ENCODE measurements around the gene CAPZA2. TPM values are rescaled to one million over a fixed set of nuclear protein-coding genes. Genes with fewer than 3 reads are reported as not detected.

Gene CAPZA2
- total and polyA plus RNA-seq, 2 experiments from 2014 or later, result 49.1 to 106 TPM

DNA sequence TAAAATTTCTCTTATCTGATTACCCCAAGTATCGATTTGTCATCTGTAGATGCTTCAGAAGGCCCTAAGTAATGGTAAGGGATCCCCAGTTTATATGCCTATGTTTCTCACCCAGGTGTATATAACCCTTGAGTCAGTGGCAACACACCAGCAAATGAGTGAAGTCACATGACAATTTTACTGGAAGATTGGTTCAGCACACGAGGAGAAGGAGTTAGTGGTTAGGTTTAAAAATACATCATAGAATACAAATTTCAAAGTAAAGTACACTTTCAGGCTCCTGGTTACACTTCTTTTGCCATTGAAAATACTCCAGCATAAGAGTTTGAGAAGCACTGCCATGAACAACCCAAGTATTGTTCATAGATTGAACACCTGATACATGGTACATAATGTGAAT, 29.7 kb upstream of the CAPZA2 start (continued):
- TF ChIP-seq, protein P1, sequence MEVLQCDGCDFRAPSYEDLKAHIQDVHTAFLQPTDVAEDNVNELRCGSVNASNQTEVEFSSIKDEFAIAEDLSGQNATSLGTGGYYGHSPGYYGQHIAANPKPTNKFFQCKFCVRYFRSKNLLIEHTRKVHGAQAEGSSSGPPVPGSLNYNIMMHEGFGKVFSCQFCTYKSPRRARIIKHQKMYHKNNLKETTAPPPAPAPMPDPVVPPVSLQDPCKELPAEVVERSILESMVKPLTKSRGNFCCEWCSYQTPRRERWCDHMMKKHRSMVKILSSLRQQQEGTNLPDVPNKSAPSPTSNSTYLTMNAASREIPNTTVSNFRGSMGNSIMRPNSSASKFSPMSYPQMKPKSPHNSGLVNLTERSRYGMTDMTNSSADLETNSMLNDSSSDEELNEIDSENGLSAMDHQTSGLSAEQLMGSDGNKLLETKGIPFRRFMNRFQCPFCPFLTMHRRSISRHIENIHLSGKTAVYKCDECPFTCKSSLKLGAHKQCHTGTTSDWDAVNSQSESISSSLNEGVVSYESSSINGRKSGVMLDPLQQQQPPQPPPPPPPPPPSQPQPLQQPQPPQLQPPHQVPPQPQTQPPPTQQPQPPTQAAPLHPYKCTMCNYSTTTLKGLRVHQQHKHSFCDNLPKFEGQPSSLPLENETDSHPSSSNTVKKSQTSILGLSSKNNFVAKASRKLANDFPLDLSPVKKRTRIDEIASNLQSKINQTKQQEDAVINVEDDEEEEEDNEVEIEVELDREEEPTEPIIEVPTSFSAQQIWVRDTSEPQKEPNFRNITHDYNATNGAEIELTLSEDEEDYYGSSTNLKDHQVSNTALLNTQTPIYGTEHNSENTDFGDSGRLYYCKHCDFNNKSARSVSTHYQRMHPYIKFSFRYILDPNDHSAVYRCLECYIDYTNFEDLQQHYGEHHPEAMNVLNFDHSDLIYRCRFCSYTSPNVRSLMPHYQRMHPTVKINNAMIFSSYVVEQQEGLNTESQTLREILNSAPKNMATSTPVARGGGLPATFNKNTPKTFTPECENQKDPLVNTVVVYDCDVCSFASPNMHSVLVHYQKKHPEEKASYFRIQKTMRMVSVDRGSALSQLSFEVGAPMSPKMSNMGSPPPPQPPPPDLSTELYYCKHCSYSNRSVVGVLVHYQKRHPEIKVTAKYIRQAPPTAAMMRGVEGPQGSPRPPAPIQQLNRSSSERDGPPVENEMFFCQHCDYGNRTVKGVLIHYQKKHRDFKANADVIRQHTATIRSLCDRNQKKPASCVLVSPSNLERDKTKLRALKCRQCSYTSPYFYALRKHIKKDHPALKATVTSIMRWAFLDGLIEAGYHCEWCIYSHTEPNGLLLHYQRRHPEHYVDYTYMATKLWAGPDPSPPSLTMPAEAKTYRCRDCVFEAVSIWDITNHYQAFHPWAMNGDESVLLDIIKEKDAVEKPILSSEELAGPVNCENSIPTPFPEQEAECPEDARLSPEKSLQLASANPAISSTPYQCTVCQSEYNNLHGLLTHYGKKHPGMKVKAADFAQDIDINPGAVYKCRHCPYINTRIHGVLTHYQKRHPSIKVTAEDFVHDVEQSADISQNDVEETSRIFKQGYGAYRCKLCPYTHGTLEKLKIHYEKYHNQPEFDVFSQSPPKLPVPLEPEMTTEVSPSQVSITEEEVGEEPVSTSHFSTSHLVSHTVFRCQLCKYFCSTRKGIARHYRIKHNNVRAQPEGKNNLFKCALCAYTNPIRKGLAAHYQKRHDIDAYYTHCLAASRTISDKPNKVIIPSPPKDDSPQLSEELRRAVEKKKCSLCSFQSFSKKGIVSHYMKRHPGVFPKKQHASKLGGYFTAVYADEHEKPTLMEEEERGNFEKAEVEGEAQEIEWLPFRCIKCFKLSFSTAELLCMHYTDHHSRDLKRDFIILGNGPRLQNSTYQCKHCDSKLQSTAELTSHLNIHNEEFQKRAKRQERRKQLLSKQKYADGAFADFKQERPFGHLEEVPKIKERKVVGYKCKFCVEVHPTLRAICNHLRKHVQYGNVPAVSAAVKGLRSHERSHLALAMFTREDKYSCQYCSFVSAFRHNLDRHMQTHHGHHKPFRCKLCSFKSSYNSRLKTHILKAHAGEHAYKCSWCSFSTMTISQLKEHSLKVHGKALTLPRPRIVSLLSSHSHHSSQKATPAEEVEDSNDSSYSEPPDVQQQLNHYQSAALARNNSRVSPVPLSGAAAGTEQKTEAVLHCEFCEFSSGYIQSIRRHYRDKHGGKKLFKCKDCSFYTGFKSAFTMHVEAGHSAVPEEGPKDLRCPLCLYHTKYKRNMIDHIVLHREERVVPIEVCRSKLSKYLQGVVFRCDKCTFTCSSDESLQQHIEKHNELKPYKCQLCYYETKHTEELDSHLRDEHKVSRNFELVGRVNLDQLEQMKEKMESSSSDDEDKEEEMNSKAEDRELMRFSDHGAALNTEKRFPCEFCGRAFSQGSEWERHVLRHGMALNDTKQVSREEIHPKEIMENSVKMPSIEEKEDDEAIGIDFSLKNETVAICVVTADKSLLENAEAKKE (CRISPR knock-in tag; IDR thresholded peaks at IDR 0.05), result no peak
- no peak for TF ChIP-seq ZNF331 (CRISPR knock-in tag; IDR thresholded peaks at IDR 0.05; ENCODE audit: low read depth)

DNA sequence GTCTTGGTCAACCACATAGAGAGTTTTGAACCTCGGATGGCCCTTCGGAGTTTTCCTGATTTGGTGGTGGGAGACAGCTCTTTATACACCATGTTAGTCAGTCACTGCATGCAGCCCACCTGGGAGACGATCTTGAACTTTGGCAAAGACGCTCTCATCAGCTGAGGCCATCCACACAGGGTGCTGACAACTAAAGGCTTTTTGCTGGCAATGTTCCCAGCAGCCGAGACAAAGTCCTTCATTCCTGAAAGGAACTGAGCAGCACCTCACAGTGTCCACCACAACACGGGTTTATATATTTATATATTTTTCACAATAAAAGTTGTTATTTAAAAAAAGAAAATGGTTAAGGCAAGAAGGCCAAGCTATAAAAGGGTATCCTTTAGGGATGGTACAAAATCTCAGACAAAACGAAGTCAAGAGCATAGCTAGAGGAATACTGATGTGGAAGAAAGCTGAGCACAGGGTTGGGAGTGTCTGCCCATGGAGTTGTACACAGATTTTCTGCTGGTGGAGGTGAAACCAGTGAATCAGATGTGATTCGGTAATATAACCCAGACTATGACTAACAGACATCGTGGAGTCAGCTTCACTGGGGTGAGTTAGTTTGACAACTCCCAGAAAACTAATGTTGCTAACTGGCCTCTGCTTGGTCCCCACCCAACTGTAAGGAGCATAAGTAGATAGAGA, 27.4 kb upstream of the CAPZA2 start:
- Histone ChIP-seq H3K4me3 (no peak overlapping the region), H3K27me3 (ENCODE audit: insufficient read depth) (no peaks in the 10 kb centered on the region), H3K4me1 (ENCODE audit: insufficient read depth) (no peaks in the 10 kb centered on the region), H3K9me2 (ENCODE audit: insufficient read depth) (no peaks in the 10 kb centered on the region), H3K4me2 (no peak overlapping the region), H3F3A (replicated peaks; ENCODE audit: low read depth) (no peaks in the 10 kb centered on the region), H3K79me2 (replicated peaks; ENCODE audit: insufficient read depth) (no peaks in the 10 kb centered on the region), H3K27ac (ENCODE audit: low read depth) (no peak overlapping the region), H4K20me1 (replicated peaks; ENCODE audit: insufficient read depth) (no peaks in the 10 kb centered on the region), H2AFZ (no peak overlapping the region), H3K36me3 (ENCODE audit: insufficient read depth) (no peaks in the 10 kb centered on the region)
- Mint-ChIP-seq H3K27ac (no peak overlapping the region), H3K36me3 (ENCODE audit: low read depth) (no peaks in the 10 kb centered on the region), H3K27me3 (ENCODE audit: insufficient read depth, low read depth, poor library complexity) (peaks cover 2% of the 10 kb centered on the region), H3K9me3 (no peaks in the 10 kb centered on the region), H3K4me1 (peaks cover 2% of the 10 kb centered on the region; the same call in 1 of the 3 replicates), H3K4me3 (no peak overlapping the region)
- DNase-seq (ENCODE audit: low spot score) (no peak), ATAC-seq (no peak)
- TF ChIP-seq STAT1 (IDR thresholded peaks at IDR 0.05; ENCODE audit: unreplicated experiment), result no peak
- TF ChIP-seq ZNF114 (CRISPR knock-in tag; IDR thresholded peaks at IDR 0.05), result no peak
- TF ChIP-seq POLR2AphosphoS5 (IDR thresholded peaks at IDR 0.05; ENCODE audit: low read depth), result no peak
- TF ChIP-seq, protein P1 (CRISPR knock-in tag; IDR thresholded peaks at IDR 0.05), result no peak
- no peak for TF ChIP-seq JUNB (IDR thresholded peaks at IDR 0.05; ENCODE audit: unreplicated experiment)
- TF ChIP-seq, protein P2, sequence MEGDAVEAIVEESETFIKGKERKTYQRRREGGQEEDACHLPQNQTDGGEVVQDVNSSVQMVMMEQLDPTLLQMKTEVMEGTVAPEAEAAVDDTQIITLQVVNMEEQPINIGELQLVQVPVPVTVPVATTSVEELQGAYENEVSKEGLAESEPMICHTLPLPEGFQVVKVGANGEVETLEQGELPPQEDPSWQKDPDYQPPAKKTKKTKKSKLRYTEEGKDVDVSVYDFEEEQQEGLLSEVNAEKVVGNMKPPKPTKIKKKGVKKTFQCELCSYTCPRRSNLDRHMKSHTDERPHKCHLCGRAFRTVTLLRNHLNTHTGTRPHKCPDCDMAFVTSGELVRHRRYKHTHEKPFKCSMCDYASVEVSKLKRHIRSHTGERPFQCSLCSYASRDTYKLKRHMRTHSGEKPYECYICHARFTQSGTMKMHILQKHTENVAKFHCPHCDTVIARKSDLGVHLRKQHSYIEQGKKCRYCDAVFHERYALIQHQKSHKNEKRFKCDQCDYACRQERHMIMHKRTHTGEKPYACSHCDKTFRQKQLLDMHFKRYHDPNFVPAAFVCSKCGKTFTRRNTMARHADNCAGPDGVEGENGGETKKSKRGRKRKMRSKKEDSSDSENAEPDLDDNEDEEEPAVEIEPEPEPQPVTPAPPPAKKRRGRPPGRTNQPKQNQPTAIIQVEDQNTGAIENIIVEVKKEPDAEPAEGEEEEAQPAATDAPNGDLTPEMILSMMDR (conservative IDR thresholded peaks at IDR 0.05; ENCODE audit: low read depth in 2 of 2), result no peak

Data from GM23338 (cell line).